IMR-90 (cell line): Measurements from ENCODE around the gene FXYD4.

Source experiments
- CTCF ChIP-seq: conservative IDR thresholded peaks from 2 replicates; pipeline ENCODE4 v1.5.1; 2012; ENCODE audit warnings: mild to moderate bottlenecking, low read depth, low read length, improper control_type of control experiment
- POLR2A ChIP-seq: IDR thresholded peaks from 2 replicates; pipeline ENCODE4 v1.6.1; 2012; ENCODE audit warnings: mild to moderate bottlenecking, low read depth, low read length
- RCOR1 ChIP-seq: IDR thresholded peaks from 2 replicates; pipeline ENCODE4 v1.6.1; 2012; ENCODE audit warnings: mild to moderate bottlenecking, low read length, improper control_type of control experiment; ENCODE audit not compliant: insufficient replicate concordance

- no peak for TF ChIP-seq POLR2A
- no peak for TF ChIP-seq CTCF
- no peak for TF ChIP-seq RCOR1
These were observed 46.6 kb upstream of the FXYD4 start for GRCh38 chr10:43324876-43325275.
